LNCAP (cell line): ENCODE results near the gene RRH.

ENCODE experiments used
- TF ChIP-seq, protein P1 (sequence below): fragments of 450-650 bp; IDR thresholded peaks from 2 replicates; pipeline ENCODE4 v1.5.1; 2017; ENCODE audit warnings: mild to moderate bottlenecking

RRH gene

DNA sequence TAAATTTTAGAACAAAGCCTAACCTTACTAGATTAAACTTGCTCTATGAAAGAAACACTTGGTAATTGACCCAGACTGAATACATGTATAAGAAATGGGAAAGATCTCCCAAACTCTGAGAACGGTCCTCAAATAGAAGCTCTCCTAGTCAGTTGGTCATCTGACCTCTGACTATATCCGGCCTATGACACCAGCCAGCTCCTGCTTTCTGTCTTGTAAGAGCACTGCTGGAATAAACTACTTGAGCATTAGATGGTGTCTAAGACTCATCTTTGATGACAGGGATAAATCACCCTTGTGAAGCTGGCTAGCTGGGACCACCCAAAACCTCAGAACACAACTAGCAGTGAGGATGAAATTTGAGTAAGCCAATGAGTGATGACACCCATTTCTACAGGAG lies 44.3 kb downstream of the RRH start:
- TF ChIP-seq, protein P1, sequence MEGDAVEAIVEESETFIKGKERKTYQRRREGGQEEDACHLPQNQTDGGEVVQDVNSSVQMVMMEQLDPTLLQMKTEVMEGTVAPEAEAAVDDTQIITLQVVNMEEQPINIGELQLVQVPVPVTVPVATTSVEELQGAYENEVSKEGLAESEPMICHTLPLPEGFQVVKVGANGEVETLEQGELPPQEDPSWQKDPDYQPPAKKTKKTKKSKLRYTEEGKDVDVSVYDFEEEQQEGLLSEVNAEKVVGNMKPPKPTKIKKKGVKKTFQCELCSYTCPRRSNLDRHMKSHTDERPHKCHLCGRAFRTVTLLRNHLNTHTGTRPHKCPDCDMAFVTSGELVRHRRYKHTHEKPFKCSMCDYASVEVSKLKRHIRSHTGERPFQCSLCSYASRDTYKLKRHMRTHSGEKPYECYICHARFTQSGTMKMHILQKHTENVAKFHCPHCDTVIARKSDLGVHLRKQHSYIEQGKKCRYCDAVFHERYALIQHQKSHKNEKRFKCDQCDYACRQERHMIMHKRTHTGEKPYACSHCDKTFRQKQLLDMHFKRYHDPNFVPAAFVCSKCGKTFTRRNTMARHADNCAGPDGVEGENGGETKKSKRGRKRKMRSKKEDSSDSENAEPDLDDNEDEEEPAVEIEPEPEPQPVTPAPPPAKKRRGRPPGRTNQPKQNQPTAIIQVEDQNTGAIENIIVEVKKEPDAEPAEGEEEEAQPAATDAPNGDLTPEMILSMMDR: no peak

DNA sequence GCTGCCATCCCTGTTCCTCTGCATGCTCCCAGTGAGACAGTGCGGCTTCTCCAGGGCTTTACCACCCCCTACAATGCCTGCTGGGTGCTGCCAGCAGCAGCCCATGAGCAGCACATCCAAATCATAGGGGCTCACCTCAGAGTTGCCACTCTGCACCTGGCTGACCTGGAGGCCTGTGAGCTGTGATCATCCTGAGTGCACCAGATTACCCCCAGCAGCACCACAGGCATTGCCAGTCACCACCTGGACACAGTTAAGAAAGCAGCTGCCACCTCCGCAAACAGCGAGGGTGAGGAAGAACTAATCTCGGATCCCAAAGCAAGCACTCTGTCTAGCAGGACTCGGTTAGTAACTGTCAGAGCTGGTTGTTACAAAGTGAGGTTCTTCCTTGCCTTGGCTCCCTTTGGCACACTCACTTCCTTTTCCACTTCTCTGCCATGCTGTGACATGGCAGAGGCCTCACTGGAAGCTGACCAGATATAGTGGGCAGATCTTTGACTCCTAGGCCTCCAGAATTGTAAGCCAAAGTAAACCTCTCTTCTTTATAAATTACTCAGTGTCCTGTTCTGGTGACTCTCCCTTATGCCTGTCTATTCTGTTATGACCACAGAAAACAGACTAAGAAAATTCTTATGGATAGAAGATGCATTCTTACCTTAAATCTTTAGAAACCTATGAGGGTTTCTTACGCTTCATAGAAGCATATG lies 45.3 kb downstream of the RRH start:
- TF ChIP-seq, protein P1: no peak

DNA sequence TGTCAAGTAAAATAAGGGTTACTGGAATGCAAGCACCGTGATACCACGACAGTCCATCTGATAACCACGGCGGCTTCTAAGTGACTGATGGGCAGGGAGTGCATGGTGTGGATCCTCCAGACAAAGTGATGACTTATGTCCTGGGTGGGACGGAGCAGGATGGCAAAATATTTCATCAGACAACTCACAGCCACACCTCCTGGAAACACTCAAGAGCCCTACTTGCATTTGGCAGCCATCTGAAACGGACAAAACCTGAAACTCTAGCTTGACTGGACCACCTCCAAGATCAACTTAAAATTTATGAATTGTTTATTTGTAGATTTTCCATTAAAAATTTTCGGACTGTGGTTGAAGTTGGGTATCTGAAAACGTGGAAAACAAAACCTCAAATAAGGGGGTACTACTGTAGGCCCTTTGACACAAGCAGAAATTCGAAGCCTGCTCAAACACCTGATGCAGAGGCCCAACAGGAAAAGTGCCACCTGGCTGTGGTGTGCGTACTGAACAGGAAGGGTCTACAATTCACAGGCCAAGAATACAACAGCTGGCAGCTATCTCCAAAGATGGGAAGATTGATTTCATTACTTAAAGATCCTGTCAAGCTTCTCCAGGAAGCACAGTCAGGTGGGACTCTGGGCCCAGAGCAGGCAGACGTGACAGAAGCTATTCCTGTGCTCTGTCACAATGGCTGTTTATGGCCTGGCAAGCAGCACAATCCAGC lies 46.2 kb downstream of the RRH start:
- TF ChIP-seq, protein P1: peak; percentile 19; the same call in 1 of the 2 replicates

DNA sequence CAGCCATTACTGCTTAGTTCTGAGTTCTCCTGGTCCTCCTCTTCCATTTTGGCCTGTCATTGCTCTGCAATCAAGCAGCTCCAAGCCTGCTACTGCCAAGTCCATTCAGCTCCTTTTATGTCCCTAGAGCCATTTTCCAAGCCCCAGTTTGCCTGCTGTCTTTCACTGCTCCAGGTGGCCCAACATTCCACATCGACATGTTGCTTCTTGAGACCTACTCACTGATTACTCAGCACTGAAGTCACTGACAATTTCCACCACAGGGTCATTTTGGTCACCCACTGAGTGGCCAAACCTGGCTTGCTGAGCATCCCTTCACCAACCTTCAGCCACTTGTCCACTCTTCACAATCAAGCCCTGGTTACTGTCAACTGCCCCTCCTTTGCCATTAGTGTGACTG lies 47.3 kb downstream of the RRH start:
- TF ChIP-seq, protein P1: no peak

DNA sequence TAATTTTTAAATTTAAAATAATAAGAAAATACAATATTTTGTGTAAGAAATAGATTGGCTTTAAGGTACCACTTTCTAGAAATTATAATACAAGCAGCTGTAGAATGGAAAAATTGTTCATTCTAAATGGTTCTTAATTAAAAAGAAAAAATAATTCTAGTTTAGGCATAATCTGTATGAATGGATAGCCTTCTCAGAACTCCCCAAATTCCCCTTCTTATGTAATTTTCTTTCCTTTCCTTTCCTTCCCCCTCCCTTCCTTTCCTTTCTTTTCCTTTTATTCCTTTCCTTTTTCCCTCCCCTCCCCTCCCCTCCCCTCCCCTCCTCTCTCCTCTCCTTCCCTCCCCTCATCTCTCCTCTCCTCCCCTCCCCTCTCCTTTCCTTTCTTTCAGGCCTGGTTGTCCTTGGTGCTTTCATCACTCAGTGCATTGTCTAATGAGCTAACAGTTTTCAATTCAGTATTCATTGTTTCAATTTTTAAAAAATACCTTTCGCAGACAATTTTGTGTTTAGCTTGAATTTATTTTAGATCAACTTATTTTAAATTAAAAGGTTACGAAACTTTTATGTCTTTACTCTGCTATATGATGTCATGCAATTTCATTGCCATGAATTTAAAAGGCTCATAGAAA lies 49.0 kb downstream of the RRH start:
- TF ChIP-seq, protein P1: no peak

DNA sequence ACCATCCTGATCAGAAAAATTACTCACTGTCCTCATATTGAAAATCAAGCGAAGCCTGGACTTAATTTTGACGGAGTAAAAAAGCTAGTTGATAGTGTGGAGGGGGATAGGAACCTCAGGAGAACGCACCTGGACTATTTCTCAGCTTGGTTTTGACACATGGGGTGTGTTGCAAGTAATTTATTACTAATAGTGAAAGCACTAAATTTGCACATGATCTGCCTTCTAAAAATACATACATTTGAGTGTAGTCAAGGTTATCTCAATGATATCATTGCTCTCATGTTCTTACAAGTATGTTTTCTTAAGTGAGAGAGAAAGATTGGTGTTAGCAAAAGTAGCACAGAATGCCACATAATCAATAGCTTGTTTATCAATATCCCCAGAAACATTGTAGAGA lies 49.6 kb downstream of the RRH start:
- TF ChIP-seq, protein P1: no peak

DNA sequence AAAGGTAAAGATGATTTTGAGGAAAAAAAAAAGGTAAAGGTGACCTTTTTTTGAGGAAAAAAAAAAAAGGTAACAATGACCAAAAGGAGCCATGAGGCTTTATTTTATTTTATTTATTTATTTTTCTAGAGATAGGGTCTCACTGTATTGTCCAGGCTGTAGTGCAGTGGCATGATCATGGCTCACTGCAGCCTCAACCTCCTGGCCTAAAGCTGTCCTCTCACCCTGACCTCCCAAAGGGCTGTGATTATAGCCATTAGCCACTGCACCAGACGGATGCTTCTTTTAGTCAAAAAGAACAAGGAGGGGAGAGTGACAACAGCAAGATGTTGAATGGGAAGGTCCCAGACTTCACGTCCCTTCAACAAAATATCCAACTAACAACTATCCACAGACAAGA lies 50.6 kb downstream of the RRH start:
- TF ChIP-seq, protein P1: no peak
